Neural cell (in vitro differentiated cells): ENCODE measurements around the gene WWC2. TPM values are rescaled to one million over a fixed set of nuclear protein-coding genes. Genes with fewer than 3 reads are reported as not detected.

ENCODE experiments used
- H2AFZ ChIP-seq: fragments of 200-600, 300-800 bp; sonication (generic), shearing (Covaris generic); 2 replicates; pipeline ENCODE4 v1.6.0; 2014; ENCODE audit warnings: low read depth, mild to moderate bottlenecking, antibody characterized with exemption, low read length, moderate library complexity
- H3F3A ChIP-seq: fragments of 200-600 bp; shearing (Covaris generic); 2 replicates; pipeline ENCODE4 v1.6.1; 2016; ENCODE audit warnings: mild to moderate bottlenecking, moderate library complexity, mixed read lengths, antibody characterized with exemption, low read length; ENCODE audit not compliant: insufficient read depth, poor library complexity, severe bottlenecking
- H3K27ac ChIP-seq: fragments of 200-600, 300-800 bp; sonication (generic), shearing (Covaris generic); 2 replicates; pipeline ENCODE4 v1.5.1; 2014; ENCODE audit warnings: mild to moderate bottlenecking, low read length, moderate library complexity
- H3K27me3 ChIP-seq: fragments of 300-800, 200-600 bp; sonication (generic), shearing (Covaris generic); 2 replicates; pipeline ENCODE4 v1.6.0; 2014; ENCODE audit warnings: mild to moderate bottlenecking, low read depth, low read length, moderate library complexity; ENCODE audit not compliant: insufficient read depth
- H3K36me3 ChIP-seq: fragments of 300-800, 200-600 bp; sonication (generic), shearing (Covaris generic); 2 replicates; pipeline ENCODE4 v1.5.1; 2014; ENCODE audit warnings: mild to moderate bottlenecking, antibody characterized with exemption, low read length, moderate library complexity; ENCODE audit not compliant: insufficient read depth
- H3K4me2 ChIP-seq: fragments of 300-800, 200-600 bp; sonication (generic), shearing (Covaris generic); 2 replicates; pipeline ENCODE4 v1.6.0; 2014; ENCODE audit warnings: mild to moderate bottlenecking, low read length
- H3K4me3 ChIP-seq: fragments of 300-800, 200-600 bp; sonication (generic), shearing (Covaris generic); 2 replicates; pipeline ENCODE4 v1.5.1; 2014; ENCODE audit warnings: mild to moderate bottlenecking, low read length, moderate library complexity
- H3K79me2 ChIP-seq: fragments of 200-600 bp; shearing (Covaris generic); replicated peaks from 2 replicates; pipeline ENCODE4 v1.6.0; 2014; ENCODE audit warnings: mild to moderate bottlenecking, low read length, moderate library complexity; ENCODE audit not compliant: insufficient read depth
- H3K9ac ChIP-seq: fragments of 300-800, 200-600 bp; sonication (generic), shearing (Covaris generic); 2 replicates; pipeline ENCODE4 v1.6.1; 2016; ENCODE audit warnings: mild to moderate bottlenecking, low read length, mixed read lengths
- H3K9me2 ChIP-seq: fragments of 200-600 bp; shearing (Covaris generic); 2 replicates; pipeline ENCODE4 v1.6.1; 2016; ENCODE audit warnings: mild to moderate bottlenecking, low read length, mixed read lengths; ENCODE audit not compliant: insufficient read depth
- H3K9me3 ChIP-seq: fragments of 200-600, 300-800 bp; sonication (generic), shearing (Covaris generic); 2 replicates; pipeline ENCODE4 v1.6.1; 2016; ENCODE audit warnings: mild to moderate bottlenecking, mixed run types, low read length, moderate library complexity, mixed read lengths
- H4K20me1 ChIP-seq: fragments of 200-600 bp; shearing (Covaris generic); 2 replicates; pipeline ENCODE4 v1.6.1; 2016; ENCODE audit warnings: mild to moderate bottlenecking, mixed run types; ENCODE audit not compliant: insufficient read depth
- CTCF ChIP-seq: fragments of 450-650 bp; IDR thresholded peaks from 2 replicates; pipeline ENCODE4 v1.5.1; 2014; ENCODE audit warnings: antibody characterized with exemption, mild to moderate bottlenecking, moderate library complexity; ENCODE audit not compliant: poor library complexity, severe bottlenecking
- EP300 ChIP-seq: fragments of 450-650 bp; conservative IDR thresholded peaks from 2 replicates; pipeline ENCODE4 v1.6.1; 2014; ENCODE audit warnings: antibody characterized with exemption, mild to moderate bottlenecking, moderate library complexity; ENCODE audit not compliant: poor library complexity, severe bottlenecking
- EZH2 ChIP-seq: fragments of 200-600, 300-800 bp; shearing (Covaris generic), sonication (generic); IDR thresholded peaks from 2 replicates; pipeline ENCODE4 v1.6.1; 2014; ENCODE audit warnings: antibody characterized with exemption, low read length, borderline replicate concordance, mild to moderate bottlenecking; ENCODE audit not compliant: insufficient read depth, poor library complexity, severe bottlenecking
- MXI1 ChIP-seq: fragments of 450-650 bp; conservative IDR thresholded peaks from 2 replicates; pipeline ENCODE4 v1.6.1; 2014; ENCODE audit warnings: antibody characterized with exemption, mild to moderate bottlenecking; ENCODE audit not compliant: poor library complexity, severe bottlenecking
- POLR2AphosphoS5 ChIP-seq: IDR thresholded peaks from 2 replicates; pipeline ENCODE4 v1.6.1; 2012
- RAD21 ChIP-seq: fragments of 450-650 bp; conservative IDR thresholded peaks from 2 replicates; pipeline ENCODE4 v1.6.1; 2014; ENCODE audit warnings: antibody characterized with exemption, mild to moderate bottlenecking, moderate library complexity
- REST ChIP-seq: IDR thresholded peaks from 2 replicates; pipeline ENCODE4 v1.6.1; 2012; ENCODE audit warnings: borderline replicate concordance
- SMC3 ChIP-seq: fragments of 450-650 bp; conservative IDR thresholded peaks from 2 replicates; pipeline ENCODE4 v1.6.1; 2014; ENCODE audit warnings: antibody characterized with exemption, mild to moderate bottlenecking, moderate library complexity; ENCODE audit not compliant: poor library complexity
- TAF1 ChIP-seq: IDR thresholded peaks from 2 replicates; pipeline ENCODE4 v1.6.1; 2012; ENCODE audit warnings: low read depth
- polyA plus RNA-seq: library from polyadenylated mRNA; depleted of rRNA; stranded (reverse); fragments of >200 nt; gene quantifications from 2 replicates; pipeline ENCODE4 v1.2.3, GENCODE V29; 2014

The WWC2 gene
- polyA plus RNA-seq, 1 donor from 2014 or later, result 5.7 TPM

- Histone ChIP-seq H3K9me3 (no peaks in the 10 kb centered on the region), H3K27me3 (no peaks in the 10 kb centered on the region), H3K9ac (no peak overlapping the region), H3K4me3 (no peak overlapping the region), H2AFZ (no peak overlapping the region), H3K79me2 (no peaks in the 10 kb centered on the region), H3K36me3 (no peaks in the 10 kb centered on the region), H3K27ac (no peak overlapping the region), H3F3A (no peaks in the 10 kb centered on the region), H4K20me1 (no peaks in the 10 kb centered on the region), H3K4me2 (no peak overlapping the region), H3K9me2 (no peaks in the 10 kb centered on the region)
- no peak for TF ChIP-seq TAF1
- TF ChIP-seq EP300, result no peak
- no peak for TF ChIP-seq SMC3
- no peak for TF ChIP-seq REST
- TF ChIP-seq CTCF, result no peak
- no peak for TF ChIP-seq EZH2
- TF ChIP-seq RAD21, result no peak
- no peak for TF ChIP-seq MXI1
- TF ChIP-seq POLR2AphosphoS5, result no peak
Measured at GRCh38 chr4:183364025-183364424, 265.0 kb downstream of the WWC2 start.

GRCh38 chr4:183366206-183366835 is 267.3 kb downstream of the WWC2 start:
- Histone ChIP-seq H3K79me2 (no peaks in the 10 kb centered on the region), H2AFZ (no peak overlapping the region), H3K36me3 (no peaks in the 10 kb centered on the region), H3F3A (no peaks in the 10 kb centered on the region), H3K9ac (no peak overlapping the region), H4K20me1 (no peaks in the 10 kb centered on the region), H3K4me3 (no peak overlapping the region), H3K4me2 (no peak overlapping the region), H3K27me3 (no peaks in the 10 kb centered on the region), H3K9me3 (no peaks in the 10 kb centered on the region), H3K9me2 (no peaks in the 10 kb centered on the region), H3K27ac (no peak overlapping the region)
- TF ChIP-seq EP300 (no peak), TAF1 (no peak), EZH2 (no peak), RAD21 (no peak), CTCF (no peak), SMC3 (no peak), REST (no peak), MXI1 (no peak), POLR2AphosphoS5 (no peak)
